Prostate gland (tissue), 2 donors: ENCODE results near the gene JMJD7. TPM values are rescaled to one million over a fixed set of nuclear protein-coding genes. Genes with fewer than 3 reads are reported as not detected.
"Not testable (repeated sequence)": the region's sequence is repeated elsewhere in the genome, so short reads cannot be mapped to it uniquely, and the experiment has no call there.

Experiments used
- DNase-seq: peaks from one replicate; pipeline ENCODE4 v3.0.0-alpha.2; 2019; ENCODE audit warnings: low spot score
- H3K27ac ChIP-seq, 2 donors: fragments of 200-600 bp; sonication (generic); 2 replicates each; pipeline ENCODE4 v1.5.1; 2017 to 2019
- H3K27me3 ChIP-seq: fragments of 200-600 bp; sonication (generic); replicated peaks from 2 replicates; pipeline ENCODE4 v1.5.1; 2019; ENCODE audit not compliant: insufficient read depth
- H3K36me3 ChIP-seq, 2 donors: fragments of 200-600 bp; sonication (generic); 1 replicate in 1 of 2; 2 replicates in 1 of 2; pipeline versions ENCODE4 v1.5.1 to v1.8.1; 2017 to 2019
- H3K4me1 ChIP-seq: fragments of 200-600 bp; sonication (generic); replicated peaks from 2 replicates; pipeline ENCODE4 v1.5.1; 2019
- H3K4me3 ChIP-seq, 2 donors: fragments of 200-600 bp; sonication (generic); 2 replicates each; pipeline ENCODE4 v1.5.1; 2017 to 2019
- H3K9me3 ChIP-seq: fragments of 200-600 bp; sonication (generic); 2 replicates; pipeline ENCODE4 v1.5.1; 2017
- CTCF ChIP-seq, 4 experiments: fragments of 200-600 bp in 2 of 4; fragments of 450-650 bp in 2 of 4; sonication (generic) in 2 of 4; IDR thresholded peaks; 1 replicate in 3 of 4; 2 replicates in 1 of 4; pipeline ENCODE4 v1.5.1; 2016 to 2019; ENCODE audit warnings: antibody characterized with exemption in 4 of 4, mild to moderate bottlenecking in 2 of 4, moderate library complexity in 2 of 4
- POLR2A ChIP-seq: fragments of 450-650 bp; IDR thresholded peaks from one replicate; pipeline ENCODE4 v1.6.1; 2016; ENCODE audit warnings: antibody characterized with exemption, mild to moderate bottlenecking
- POLR2AphosphoS5 ChIP-seq: sonication (generic); formaldehyde crosslinking; IDR thresholded peaks from one replicate; pipeline ENCODE4 v1.6.1; 2017; ENCODE audit warnings: antibody characterized with exemption
- WGBS: methylation state at CpG from one replicate; pipeline ENCODE4 v1.1.5; 2018; 5-methylcytosine and 5-hydroxymethylcytosine counted together
- intact Hi-C: fragments of 100-400 bp; cut with DNase I; formaldehyde crosslinking; loops from one replicate; pipeline ENCODE4 v1.14.2; 2022
- total RNA-seq, 2 donors: library from RNA; depleted of rRNA; stranded (reverse); fragments of >200 nt; gene quantifications; one replicate each; pipeline ENCODE4 v1.1.0, GENCODE V29; 2016

JMJD7 gene
- total RNA-seq, 2 donors from 2014 or later = 20.7 to 56.6 TPM

GRCh38 chr15:41829959-41830646 lies 2.2 kb downstream of the JMJD7 start:
- H3K4me3 ChIP-seq = no peak overlapping the region
- 67% methylated on average over 12 of the region's 13 CpGs for WGBS
- peaks cover 10% of the 10 kb centered on the region for H3K4me1 ChIP-seq
- no peaks in the 10 kb centered on the region for H3K27me3 ChIP-seq
- no peak for DNase-seq
- no peaks in the 10 kb centered on the region for H3K36me3 ChIP-seq
- intact Hi-C loops = loop anchor here (5.0 kb wide), 1 partner anchor 72 kb away; no protein-coding TSS in a partner anchor
- no peak overlapping the region for H3K27ac ChIP-seq
- no peak for TF ChIP-seq POLR2A
- TF ChIP-seq POLR2AphosphoS5 = no peak
- TF ChIP-seq CTCF (IDR thresholded peaks at IDR 0.05) = no peak
- H3K9me3 ChIP-seq = no peaks in the 10 kb centered on the region

GRCh38 chr15:41831291-41831690 lies 3.4 kb downstream of the JMJD7 start:
- H3K27ac ChIP-seq, H3K27me3 ChIP-seq, H3K36me3 ChIP-seq, H3K9me3 ChIP-seq, intact Hi-C loops, H3K4me3 ChIP-seq, DNase-seq: not testable (repeated sequence)
- WGBS = 81% methylated on average over 4 of the region's 4 CpGs
- H3K4me1 ChIP-seq = peaks cover 10% of the 10 kb centered on the region

DNA sequence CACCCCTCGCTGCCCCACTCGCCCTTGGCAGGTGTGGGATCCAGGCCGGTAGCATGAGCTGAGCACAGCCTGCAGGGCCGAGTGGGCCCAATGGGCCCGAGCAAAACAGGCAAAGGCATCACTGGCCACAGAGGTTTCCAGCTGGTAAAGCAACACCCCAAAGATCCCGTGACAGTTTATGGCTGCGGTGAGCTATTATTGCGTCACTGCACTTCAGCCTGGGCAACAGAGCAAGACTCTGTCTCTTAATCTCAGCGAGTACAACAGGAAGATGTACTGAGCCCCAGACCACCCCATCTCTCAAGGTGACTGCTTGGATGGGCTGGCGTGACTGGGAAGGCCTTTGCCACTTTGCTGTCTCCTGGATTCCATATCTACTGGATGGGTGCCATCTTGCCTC lies 4.3 kb downstream of the JMJD7 start:
- Histone ChIP-seq H3K9me3 (no peaks in the 10 kb centered on the region), H3K4me1 (peaks cover 10% of the 10 kb centered on the region), H3K27ac (peak overlapping the region; percentile 35 to 43), H3K36me3 (no peaks in the 10 kb centered on the region), H3K27me3 (no peaks in the 10 kb centered on the region), H3K4me3 (no peak overlapping the region)
- TF ChIP-seq CTCF (IDR thresholded peaks at IDR 0.05) = no peak
- no peak for TF ChIP-seq POLR2A
- no peak for TF ChIP-seq POLR2AphosphoS5
- DNase-seq = no peak
- 82% methylated on average over 10 of the region's 10 CpGs for whole genome bisulfite sequencing
- intact Hi-C loops = no loop called here

- H3K4me1 ChIP-seq = peaks cover 9% of the 10 kb centered on the region
- H3K9me3 ChIP-seq = no peaks in the 10 kb centered on the region
- 38% methylated on average over 3 of the region's 3 CpGs for WGBS
- H3K36me3 ChIP-seq = no peaks in the 10 kb centered on the region
- peak; percentile 86 for DNase-seq
- no peak overlapping the region for H3K4me3 ChIP-seq
- intact Hi-C loops = no loop called here
- TF ChIP-seq CTCF (IDR thresholded peaks at IDR 0.05) (no peak), POLR2AphosphoS5 (peak; percentile 88), POLR2A (no peak)
- H3K27ac ChIP-seq = peak overlapping the region; percentile 35 to 43
- H3K27me3 ChIP-seq = no peaks in the 10 kb centered on the region
Observed at GRCh38 chr15:41832875-41833274, 5.0 kb downstream of the JMJD7 start.

DNA sequence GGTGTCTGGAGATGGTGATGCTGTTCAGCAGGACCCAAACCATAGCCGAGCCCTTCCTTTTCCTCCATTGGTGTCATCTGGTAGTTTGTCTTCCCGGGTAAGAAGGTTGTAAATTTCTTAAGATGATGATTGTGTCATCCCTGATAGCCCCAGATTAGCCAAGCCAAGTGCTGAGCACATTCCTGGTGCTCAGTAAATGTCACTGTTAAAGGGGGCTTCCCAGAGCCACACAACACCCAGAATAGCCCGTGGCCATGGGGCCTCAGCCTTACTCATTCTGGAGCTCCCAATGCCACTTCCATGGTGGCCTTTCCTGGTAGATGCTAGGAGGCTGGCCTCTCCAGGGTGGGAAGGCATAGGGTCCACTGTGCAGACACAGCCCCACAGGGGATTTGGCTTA lies 6.2 kb downstream of the JMJD7 start:
- H3K4me1 ChIP-seq = peaks cover 18% of the 10 kb centered on the region
- TF ChIP-seq CTCF (IDR thresholded peaks at IDR 0.05) (no peak), POLR2AphosphoS5 (no peak), POLR2A (no peak)
- no peak overlapping the region for H3K4me3 ChIP-seq
- WGBS = 80% methylated on average over 3 of the region's 3 CpGs
- no peaks in the 10 kb centered on the region for H3K9me3 ChIP-seq
- DNase-seq = no peak
- H3K36me3 ChIP-seq = no peaks in the 10 kb centered on the region
- no peaks in the 10 kb centered on the region for H3K27me3 ChIP-seq
- intact Hi-C loops = no loop called here
- H3K27ac ChIP-seq = no peak overlapping the region
